ENCODE data around the gene KLHL29.

KLHL29 gene

GRCh38 chr2:23404426-23404825 is 19.4 kb downstream of the KLHL29 start:
- H3K23ac ChIP-seq (ENCODE audit: low read length): no peak overlapping the region
- no CpG with 5 or more reads among the region's 8 CpGs for WGBS (ENCODE audit: extremely low coverage, insufficient coverage, insufficient read length)
- no peak overlapping the region for H2BK12ac ChIP-seq (ENCODE audit: low read length)
- no peak overlapping the region for H3K4me3 ChIP-seq (ENCODE audit: low read depth, low read length)
- peak; percentile 29 to 55 for DNase-seq
- H3K79me1 ChIP-seq (ENCODE audit: low read length): no peaks in the 10 kb centered on the region
- no peak overlapping the region for H3K18ac ChIP-seq (ENCODE audit: low read length)
- H3K79me2 ChIP-seq (ENCODE audit: control insufficient read depth, insufficient read depth, low read length, poor library complexity): no peaks in the 10 kb centered on the region
- no peak overlapping the region for H2AK5ac ChIP-seq (ENCODE audit: low read length)
- no peak overlapping the region for H2BK5ac ChIP-seq (ENCODE audit: low read depth, low read length, poor library complexity)
- H3K9me3 ChIP-seq (ENCODE audit: insufficient read depth, low read depth, low read length): peaks cover under 1% of the 10 kb centered on the region
- no peaks in the 10 kb centered on the region for H3K27me3 ChIP-seq (ENCODE audit: insufficient read depth, low read length)
- peak overlapping the region; percentile 18 for H2BK120ac ChIP-seq (ENCODE audit: insufficient read depth, low read length, poor library complexity)
- no peak overlapping the region for H4K91ac ChIP-seq (ENCODE audit: low read depth, low read length)
- no peak overlapping the region for H3K4me2 ChIP-seq (ENCODE audit: low read length)
- peak overlapping the region; percentile 44 for H3K27ac ChIP-seq (ENCODE audit: low read depth, low read length)
- H3K14ac ChIP-seq (ENCODE audit: low read length): no peak overlapping the region
- H3K36me3 ChIP-seq (ENCODE audit: control insufficient read depth in 1 of 2, insufficient read depth in 2 of 2, low read length in 2 of 2): no peaks in the 10 kb centered on the region
- no peak overlapping the region for H4K8ac ChIP-seq (ENCODE audit: low read depth, low read length)
- peaks cover 0 to 7% of the 10 kb centered on the region in 2 experiments for H3K4me1 ChIP-seq (ENCODE audit: control insufficient read depth in 1 of 2, insufficient read depth in 2 of 2, low read length in 2 of 2)
- H3K9ac ChIP-seq (ENCODE audit: low read length): no peak overlapping the region
- H2AFZ ChIP-seq (ENCODE audit: insufficient read depth, low read length, poor library complexity): no peak overlapping the region
- H3K4ac ChIP-seq (ENCODE audit: low read depth, low read length): no peak overlapping the region
- H4K12ac ChIP-seq (ENCODE audit: low read depth, low read length): no peak overlapping the region

GRCh38 chr2:23409248-23409647 is 24.3 kb downstream of the KLHL29 start:
- no CpG with 5 or more reads among the region's 8 CpGs for WGBS (ENCODE audit: extremely low coverage, insufficient coverage, insufficient read length)
- Histone ChIP-seq H3K18ac (ENCODE audit: low read length) (no peak overlapping the region), H4K12ac (ENCODE audit: low read depth, low read length) (no peak overlapping the region), H3K36me3 (ENCODE audit: control insufficient read depth in 1 of 2, insufficient read depth in 2 of 2, low read length in 2 of 2) (no peaks in the 10 kb centered on the region), H3K4me1 (ENCODE audit: control insufficient read depth in 1 of 2, insufficient read depth in 2 of 2, low read length in 2 of 2) (peaks cover 0 to 9% of the 10 kb centered on the region in 2 experiments), H3K14ac (ENCODE audit: low read length) (no peak overlapping the region), H2BK5ac (ENCODE audit: low read depth, low read length, poor library complexity) (no peak overlapping the region), H2BK12ac (ENCODE audit: low read length) (no peak overlapping the region), H3K4ac (ENCODE audit: low read depth, low read length) (no peak overlapping the region), H4K8ac (ENCODE audit: low read depth, low read length) (no peak overlapping the region), H3K27me3 (ENCODE audit: insufficient read depth, low read length) (no peaks in the 10 kb centered on the region), H3K4me2 (ENCODE audit: low read length) (no peak overlapping the region), H3K27ac (ENCODE audit: low read depth, low read length) (no peak overlapping the region), H2BK120ac (ENCODE audit: insufficient read depth, low read length, poor library complexity) (no peak overlapping the region), H3K79me2 (ENCODE audit: control insufficient read depth, insufficient read depth, low read length, poor library complexity) (no peaks in the 10 kb centered on the region), H3K79me1 (ENCODE audit: low read length) (no peaks in the 10 kb centered on the region), H2AFZ (ENCODE audit: insufficient read depth, low read length, poor library complexity) (no peak overlapping the region), H2AK5ac (ENCODE audit: low read length) (no peak overlapping the region), H3K9me3 (ENCODE audit: insufficient read depth, low read depth, low read length) (peaks cover 2% of the 10 kb centered on the region), H3K23ac (ENCODE audit: low read length) (no peak overlapping the region), H3K9ac (ENCODE audit: low read length) (no peak overlapping the region), H4K91ac (ENCODE audit: low read depth, low read length) (no peak overlapping the region), H3K4me3 (ENCODE audit: low read depth, low read length) (no peak overlapping the region)
- DNase-seq: no peak

- DNase-seq: no peak
- Histone ChIP-seq H3K79me1 (ENCODE audit: low read length) (no peaks in the 10 kb centered on the region), H3K4me1 (ENCODE audit: control insufficient read depth in 1 of 2, insufficient read depth in 2 of 2, low read length in 2 of 2) (peaks cover 0 to 6% of the 10 kb centered on the region in 2 experiments), H4K12ac (ENCODE audit: low read depth, low read length) (no peak overlapping the region), H3K4me3 (ENCODE audit: low read depth, low read length) (no peak overlapping the region), H3K27ac (ENCODE audit: low read depth, low read length) (no peak overlapping the region), H2BK12ac (ENCODE audit: low read length) (no peak overlapping the region), H3K27me3 (ENCODE audit: insufficient read depth, low read length) (no peaks in the 10 kb centered on the region), H3K79me2 (ENCODE audit: control insufficient read depth, insufficient read depth, low read length, poor library complexity) (no peaks in the 10 kb centered on the region), H3K14ac (ENCODE audit: low read length) (no peak overlapping the region), H2BK120ac (ENCODE audit: insufficient read depth, low read length, poor library complexity) (no peak overlapping the region), H3K36me3 (ENCODE audit: control insufficient read depth in 1 of 2, insufficient read depth in 2 of 2, low read length in 2 of 2) (no peaks in the 10 kb centered on the region), H3K9ac (ENCODE audit: low read length) (no peak overlapping the region), H3K23ac (ENCODE audit: low read length) (no peak overlapping the region), H3K4ac (ENCODE audit: low read depth, low read length) (no peak overlapping the region), H4K8ac (ENCODE audit: low read depth, low read length) (no peak overlapping the region), H2AK5ac (ENCODE audit: low read length) (no peak overlapping the region), H2BK5ac (ENCODE audit: low read depth, low read length, poor library complexity) (no peak overlapping the region), H2AFZ (ENCODE audit: insufficient read depth, low read length, poor library complexity) (no peak overlapping the region), H3K18ac (ENCODE audit: low read length) (no peak overlapping the region), H4K91ac (ENCODE audit: low read depth, low read length) (no peak overlapping the region), H3K9me3 (ENCODE audit: insufficient read depth, low read depth, low read length) (peaks cover 2% of the 10 kb centered on the region), H3K4me2 (ENCODE audit: low read length) (no peak overlapping the region)
- WGBS (ENCODE audit: extremely low coverage, insufficient coverage, insufficient read length): no CpG with 5 or more reads among the region's 6 CpGs
Measured at GRCh38 chr2:23410596-23410995, 25.6 kb downstream of the KLHL29 start.

- H3K14ac ChIP-seq (ENCODE audit: low read length): no peak overlapping the region
- H3K27me3 ChIP-seq (ENCODE audit: insufficient read depth, low read length): no peaks in the 10 kb centered on the region
- H2AFZ ChIP-seq (ENCODE audit: insufficient read depth, low read length, poor library complexity): no peak overlapping the region
- no peak overlapping the region for H3K4ac ChIP-seq (ENCODE audit: low read depth, low read length)
- H3K18ac ChIP-seq (ENCODE audit: low read length): no peak overlapping the region
- H4K91ac ChIP-seq (ENCODE audit: low read depth, low read length): no peak overlapping the region
- peaks cover 0 to 6% of the 10 kb centered on the region in 2 experiments for H3K4me1 ChIP-seq (ENCODE audit: control insufficient read depth in 1 of 2, insufficient read depth in 2 of 2, low read length in 2 of 2)
- H3K79me2 ChIP-seq (ENCODE audit: control insufficient read depth, insufficient read depth, low read length, poor library complexity): no peaks in the 10 kb centered on the region
- H3K9me3 ChIP-seq (ENCODE audit: insufficient read depth, low read depth, low read length): peaks cover 2% of the 10 kb centered on the region
- WGBS (ENCODE audit: extremely low coverage, insufficient coverage, insufficient read length): no CpG with 5 or more reads among the region's 9 CpGs
- no peak overlapping the region for H3K23ac ChIP-seq (ENCODE audit: low read length)
- H2BK5ac ChIP-seq (ENCODE audit: low read depth, low read length, poor library complexity): no peak overlapping the region
- H3K36me3 ChIP-seq (ENCODE audit: control insufficient read depth in 1 of 2, insufficient read depth in 2 of 2, low read length in 2 of 2): no peaks in the 10 kb centered on the region
- H3K9ac ChIP-seq (ENCODE audit: low read length): no peak overlapping the region
- no peak overlapping the region for H3K4me3 ChIP-seq (ENCODE audit: low read depth, low read length)
- no peak overlapping the region for H3K4me2 ChIP-seq (ENCODE audit: low read length)
- no peak overlapping the region for H2AK5ac ChIP-seq (ENCODE audit: low read length)
- peak; percentile 93 to 98 for DNase-seq
- no peak overlapping the region for H4K12ac ChIP-seq (ENCODE audit: low read depth, low read length)
- no peak overlapping the region for H3K27ac ChIP-seq (ENCODE audit: low read depth, low read length)
- no peak overlapping the region for H4K8ac ChIP-seq (ENCODE audit: low read depth, low read length)
- no peaks in the 10 kb centered on the region for H3K79me1 ChIP-seq (ENCODE audit: low read length)
- no peak overlapping the region for H2BK120ac ChIP-seq (ENCODE audit: insufficient read depth, low read length, poor library complexity)
- no peak overlapping the region for H2BK12ac ChIP-seq (ENCODE audit: low read length)
Measured at GRCh38 chr2:23411752-23412431, 26.9 kb downstream of the KLHL29 start.
